GM12878 (cell line): Measurements from ENCODE around the gene PGAM1. TPM values are rescaled to one million over a fixed set of nuclear protein-coding genes. Genes with fewer than 3 reads are reported as not detected.

Experiments used
- ATAC-seq: fragments of 200-7000 bp; cut with Tn5 transposase; 3 replicates; pipeline ENCODE4 v1.9.1; 2020; ENCODE audit warnings: mild to moderate bottlenecking, moderate library complexity
- BruUV-seq: library from RNA; stranded (reverse); fragments of 400-500 nt; replicated peaks from 2 replicates; lab custom pipeline; 2021; lab: Mats Ljungman, UMichigan
- CTCF ChIA-PET: fragments of 300-600 bp; sonication (Branson Sonifier 250); formaldehyde crosslinking; extraction: SDS; loops from one replicate; lab custom pipeline; 2021; ENCODE audit warnings: inconsistent platforms; lab: Yijun Ruan, JAX
- POLR2A ChIA-PET: fragments of 350-600 bp; formaldehyde crosslinking; extraction: SDS; loops from one replicate; lab custom pipeline; 2021; ENCODE audit warnings: inconsistent platforms; lab: Charles Lee
- RAD21 ChIA-PET: fragments of 300-600 bp; sonication (Branson Sonifier 250); formaldehyde crosslinking; loops from one replicate; lab custom pipeline; 2023; ENCODE audit warnings: antibody characterized with exemption; ENCODE audit not compliant: unreplicated experiment; lab: Charles Lee
- SMC1A ChIA-PET: fragments of 300-600 bp; sonication (Branson Sonifier 250); formaldehyde crosslinking; loops from one replicate; lab custom pipeline; 2023; ENCODE audit not compliant: unreplicated experiment, uncharacterized antibody; lab: Charles Lee
- DNase-seq: peaks from one replicate; pipeline ENCODE4 v3.0.0-alpha.2; 2011; ENCODE audit warnings: low read depth, low spot score
- FAIRE-seq: peaks from 3 replicates; lab custom pipeline; 2011; peaks lifted over from hg19 to GRCh38; lab: Jason Lieb, UNC
- H2AFZ ChIP-seq: 2 replicates; pipeline ENCODE4 v1.6.0; 2011; ENCODE audit warnings: low read depth, low read length, control low read depth; ENCODE audit not compliant: control insufficient read depth
- H3K27ac ChIP-seq: 2 replicates; pipeline ENCODE4 v1.5.1; 2011; ENCODE audit warnings: control low read depth; ENCODE audit not compliant: control insufficient read depth, insufficient read depth
- H3K27me3 ChIP-seq, 2 experiments: replicated peaks in 1 of 2; 2 replicates each; pipeline versions ENCODE4 v1.6.0 to v1.6.1; 2011; ENCODE audit warnings: low read length in 1 of 2; ENCODE audit not compliant: control insufficient read depth in 2 of 2, insufficient read depth in 2 of 2
- H3K36me3 ChIP-seq, 2 experiments: 2 replicates each; pipeline ENCODE4 v1.5.1; 2011; ENCODE audit warnings: low read length in 1 of 2; ENCODE audit not compliant: control insufficient read depth in 2 of 2, insufficient read depth in 2 of 2
- H3K4me1 ChIP-seq: 2 replicates; pipeline ENCODE4 v1.6.1; 2011; ENCODE audit warnings: mild to moderate bottlenecking, low read length, moderate library complexity, mixed read lengths; ENCODE audit not compliant: control insufficient read depth, insufficient read depth
- H3K4me2 ChIP-seq: 2 replicates; pipeline ENCODE4 v1.6.0; 2011; ENCODE audit warnings: control low read depth; ENCODE audit not compliant: control insufficient read depth, insufficient read depth
- H3K4me3 ChIP-seq: fragments of 200-600 bp; sonication (generic); 2 replicates; pipeline ENCODE4 v1.5.1; 2016
- H3K79me2 ChIP-seq: 2 replicates; pipeline ENCODE4 v1.6.0; 2011; ENCODE audit warnings: low read length; ENCODE audit not compliant: control insufficient read depth, insufficient read depth
- H3K9ac ChIP-seq: 2 replicates; pipeline ENCODE4 v1.8.0; 2011; ENCODE audit warnings: low read length, control low read depth, mixed read lengths; ENCODE audit not compliant: control insufficient read depth, insufficient read depth
- H3K9me3 ChIP-seq: replicated peaks from 3 replicates; pipeline ENCODE4 v1.5.1; 2011; ENCODE audit warnings: mild to moderate bottlenecking, low read length; ENCODE audit not compliant: control insufficient read depth, insufficient read depth
- H4K20me1 ChIP-seq: 2 replicates; pipeline ENCODE4 v1.6.0; 2011; ENCODE audit not compliant: control insufficient read depth, insufficient read depth
- JUNB ChIP-seq: IDR thresholded peaks from 2 replicates; pipeline ENCODE4 v1.6.1; 2016; ENCODE audit warnings: antibody characterized with exemption, mild to moderate bottlenecking
- WGBS: methylation state at CpG from one replicate; pipeline ENCODE4 v1.1.6; 2016; ENCODE audit warnings: low lambda C conversion rate; ENCODE audit not compliant: insufficient replicate concordance, insufficient coverage; ENCODE audit errors: missing lambda C conversion rate; 5-methylcytosine and 5-hydroxymethylcytosine counted together
- in situ Hi-C: fragments of 300-500 bp; cut with MboI; formaldehyde crosslinking; loops from 9 replicates; pipeline ENCODE4 v1.14.3; 2018; ENCODE audit warnings: mixed read lengths
- intact Hi-C: fragments of 100-400 bp; cut with micrococcal nuclease; formaldehyde crosslinking; loops from one replicate; pipeline ENCODE4 v1.14.2; 2022; ENCODE audit not compliant: unreplicated experiment
- polyA plus RNA-seq, 11 experiments: library from polyadenylated mRNA; depleted of rRNA in 4 of 11; unstranded in 6 of 11; stranded (reverse) in 5 of 11; fragments of >200 nt; fragmentation: Nextera tagmentation in 4 of 11; fragmentation: Illumina TruSeq in 1 of 11; extraction: Ambion mirVana in 4 of 11; extraction: Trizol in 1 of 11; gene quantifications; 1 replicate in 1 of 11; 2 replicates in 10 of 11; pipeline versions ENCODE4 v1.2.1 to v1.2.3, GENCODE V29; 2011 to 2016; ENCODE audit warnings: inconsistent platforms in 2 of 11, missing spikeins in 2 of 11, low read depth in 1 of 11
- total RNA-seq, 4 experiments: library from RNA; depleted of rRNA in 3 of 4; stranded (reverse); fragments of >200 nt in 3 of 4; fragmentation: Illumina TruSeq in 1 of 4; extraction: Trizol in 1 of 4; gene quantifications; 2 replicates each; pipeline versions ENCODE4 v1.2.1 to v1.2.3, GENCODE V29; 2013 to 2021
- TF ChIP-seq, protein P1 (sequence below): fragments of 450-650 bp; IDR thresholded peaks from 2 replicates; pipeline ENCODE4 v1.6.1; 2018; ENCODE audit warnings: borderline replicate concordance, mild to moderate bottlenecking; ENCODE audit not compliant: partially characterized antibody
- TF ChIP-seq, protein P2 (sequence below): fragments of 450-650 bp; IDR thresholded peaks from 2 replicates; pipeline ENCODE4 v1.6.1; 2016; ENCODE audit warnings: mild to moderate bottlenecking

PGAM1 gene
- total and polyA plus RNA-seq, 10 of the 15 experiments (the other 5 are each of a cell fraction or from before 2014, with no cell fraction given), result 115 to 1,362 (median 744) TPM

DNA sequence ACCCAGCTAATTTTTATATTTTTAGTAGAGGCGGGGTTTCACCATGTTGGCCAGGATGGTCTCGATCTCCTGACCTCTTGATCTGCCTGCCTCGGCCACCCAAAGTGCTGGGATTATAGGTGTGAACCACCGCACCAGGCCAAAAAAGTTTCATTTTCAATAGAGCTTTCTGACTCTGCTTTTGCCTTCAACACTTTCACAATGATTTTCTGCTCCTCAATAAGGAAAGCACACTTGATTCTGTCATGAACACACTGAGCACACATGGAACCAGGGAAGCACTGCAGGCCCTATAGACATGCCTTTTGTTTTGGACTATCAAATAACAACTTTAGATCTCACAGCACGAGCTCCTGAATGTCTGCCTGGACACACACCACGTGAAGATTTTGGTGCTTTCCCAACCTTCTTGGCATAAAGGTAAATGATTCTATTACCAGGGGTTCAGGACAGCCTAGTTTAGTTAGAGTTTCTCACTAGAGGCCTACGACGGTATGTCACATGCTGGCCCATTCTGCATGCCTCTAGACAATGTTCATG lies 32.9 kb upstream of the PGAM1 start:
- CTCF ChIA-PET, result interaction anchor here (0.8 kb wide), 1 partner anchor 15 kb away, joined by 4 read pairs; no protein-coding TSS in a partner anchor
- in situ Hi-C loops, result no loop called here
- DNase-seq, result no peak
- intact Hi-C loops, result no loop called here
- 75% methylated on average over 8 of the region's 8 CpGs for WGBS
- TF ChIP-seq, protein P1, sequence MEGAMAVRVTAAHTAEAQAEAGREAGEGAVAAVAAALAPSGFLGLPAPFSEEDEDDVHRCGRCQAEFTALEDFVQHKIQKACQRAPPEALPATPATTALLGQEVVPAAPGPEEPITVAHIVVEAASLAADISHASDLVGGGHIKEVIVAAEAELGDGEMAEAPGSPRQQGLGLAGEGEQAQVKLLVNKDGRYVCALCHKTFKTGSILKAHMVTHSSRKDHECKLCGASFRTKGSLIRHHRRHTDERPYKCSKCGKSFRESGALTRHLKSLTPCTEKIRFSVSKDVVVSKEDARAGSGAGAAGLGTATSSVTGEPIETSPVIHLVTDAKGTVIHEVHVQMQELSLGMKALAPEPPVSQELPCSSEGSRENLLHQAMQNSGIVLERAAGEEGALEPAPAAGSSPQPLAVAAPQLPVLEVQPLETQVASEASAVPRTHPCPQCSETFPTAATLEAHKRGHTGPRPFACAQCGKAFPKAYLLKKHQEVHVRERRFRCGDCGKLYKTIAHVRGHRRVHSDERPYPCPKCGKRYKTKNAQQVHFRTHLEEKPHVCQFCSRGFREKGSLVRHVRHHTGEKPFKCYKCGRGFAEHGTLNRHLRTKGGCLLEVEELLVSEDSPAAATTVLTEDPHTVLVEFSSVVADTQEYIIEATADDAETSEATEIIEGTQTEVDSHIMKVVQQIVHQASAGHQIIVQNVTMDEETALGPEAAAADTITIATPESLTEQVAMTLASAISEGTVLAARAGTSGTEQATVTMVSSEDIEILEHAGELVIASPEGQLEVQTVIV, result no peak
- TF ChIP-seq, protein P2, sequence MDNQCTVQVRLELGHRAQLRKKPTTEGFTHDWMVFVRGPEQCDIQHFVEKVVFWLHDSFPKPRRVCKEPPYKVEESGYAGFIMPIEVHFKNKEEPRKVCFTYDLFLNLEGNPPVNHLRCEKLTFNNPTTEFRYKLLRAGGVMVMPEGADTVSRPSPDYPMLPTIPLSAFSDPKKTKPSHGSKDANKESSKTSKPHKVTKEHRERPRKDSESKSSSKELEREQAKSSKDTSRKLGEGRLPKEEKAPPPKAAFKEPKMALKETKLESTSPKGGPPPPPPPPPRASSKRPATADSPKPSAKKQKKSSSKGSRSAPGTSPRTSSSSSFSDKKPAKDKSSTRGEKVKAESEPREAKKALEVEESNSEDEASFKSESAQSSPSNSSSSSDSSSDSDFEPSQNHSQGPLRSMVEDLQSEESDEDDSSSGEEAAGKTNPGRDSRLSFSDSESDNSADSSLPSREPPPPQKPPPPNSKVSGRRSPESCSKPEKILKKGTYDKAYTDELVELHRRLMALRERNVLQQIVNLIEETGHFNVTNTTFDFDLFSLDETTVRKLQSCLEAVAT, result no peak
- TF ChIP-seq JUNB, result no peak
- POLR2A ChIA-PET, result no interaction called here
- Histone ChIP-seq H3K36me3 (peaks cover 6 to 13% of the 10 kb centered on the region in 2 experiments), H3K9ac (no peak overlapping the region), H3K4me3 (no peak overlapping the region), H3K4me1 (no peaks in the 10 kb centered on the region), H4K20me1 (no peaks in the 10 kb centered on the region), H3K9me3 (no peaks in the 10 kb centered on the region), H3K27ac (0 out of 2 replicates have a peak overlapping the region, but pooled peaks have one; percentile 22), H3K27me3 (no peaks in the 10 kb centered on the region), H3K4me2 (no peak overlapping the region), H3K79me2 (no peaks in the 10 kb centered on the region), H2AFZ (no peak overlapping the region)
- FAIRE-seq, result no peak
- SMC1A ChIA-PET, result no interaction called here
- RAD21 ChIA-PET, result no interaction called here
- BruUV-seq, result TSS peak; percentile 48
- ATAC-seq, result peak; percentile 48
